Gastrocnemius medialis (tissue), 4 donors: Measurements from ENCODE around the gene SH3GL2.

ENCODE experiments used
- POLR2A ChIP-seq, 2 donors: fragments of 450-650 bp; IDR thresholded peaks; one replicate each; pipeline ENCODE4 v1.6.1; 2017; ENCODE audit warnings: antibody characterized with exemption in 2 of 2, mild to moderate bottlenecking in 2 of 2, moderate library complexity in 2 of 2
- TF ChIP-seq, protein P1 (sequence below), 5 experiments: fragments of 450-650 bp in 3 of 5; fragments of 200-600 bp in 2 of 5; sonication (generic) in 2 of 5; IDR thresholded peaks in 4 of 5; conservative IDR thresholded peaks in 1 of 5; 1 replicate in 4 of 5; 2 replicates in 1 of 5; pipeline ENCODE4 v1.5.1; 2016 to 2019; ENCODE audit warnings: antibody characterized with exemption in 5 of 5, mild to moderate bottlenecking in 3 of 5, moderate library complexity in 3 of 5

DNA sequence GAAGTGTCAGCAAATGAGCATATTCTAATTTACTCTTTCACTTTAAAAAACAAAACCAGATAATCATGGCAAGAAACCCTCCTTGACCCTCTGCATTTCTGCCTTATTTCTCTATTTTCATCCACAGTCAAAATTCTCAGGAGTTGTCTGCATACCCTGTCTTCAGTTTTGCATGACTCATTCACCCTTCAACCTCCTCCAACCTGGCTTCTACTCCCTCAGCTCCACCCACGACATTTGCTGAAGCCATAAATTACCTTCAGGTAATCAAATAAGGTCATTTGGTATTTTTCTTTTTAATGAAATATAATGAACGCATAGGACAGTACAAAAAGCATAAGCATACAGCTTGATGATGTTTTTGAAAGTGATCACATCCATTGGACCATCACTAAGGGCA is 27.8 kb upstream of the SH3GL2 start:
- TF ChIP-seq, protein P1, sequence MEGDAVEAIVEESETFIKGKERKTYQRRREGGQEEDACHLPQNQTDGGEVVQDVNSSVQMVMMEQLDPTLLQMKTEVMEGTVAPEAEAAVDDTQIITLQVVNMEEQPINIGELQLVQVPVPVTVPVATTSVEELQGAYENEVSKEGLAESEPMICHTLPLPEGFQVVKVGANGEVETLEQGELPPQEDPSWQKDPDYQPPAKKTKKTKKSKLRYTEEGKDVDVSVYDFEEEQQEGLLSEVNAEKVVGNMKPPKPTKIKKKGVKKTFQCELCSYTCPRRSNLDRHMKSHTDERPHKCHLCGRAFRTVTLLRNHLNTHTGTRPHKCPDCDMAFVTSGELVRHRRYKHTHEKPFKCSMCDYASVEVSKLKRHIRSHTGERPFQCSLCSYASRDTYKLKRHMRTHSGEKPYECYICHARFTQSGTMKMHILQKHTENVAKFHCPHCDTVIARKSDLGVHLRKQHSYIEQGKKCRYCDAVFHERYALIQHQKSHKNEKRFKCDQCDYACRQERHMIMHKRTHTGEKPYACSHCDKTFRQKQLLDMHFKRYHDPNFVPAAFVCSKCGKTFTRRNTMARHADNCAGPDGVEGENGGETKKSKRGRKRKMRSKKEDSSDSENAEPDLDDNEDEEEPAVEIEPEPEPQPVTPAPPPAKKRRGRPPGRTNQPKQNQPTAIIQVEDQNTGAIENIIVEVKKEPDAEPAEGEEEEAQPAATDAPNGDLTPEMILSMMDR (IDR thresholded peaks at IDR 0.05 in 4 of 5, conservative IDR thresholded peaks at IDR 0.05 in 1 of 5): no peak
- TF ChIP-seq POLR2A (IDR thresholded peaks at IDR 0.05): no peak
